PC-9 (cell line): ENCODE results near the gene USP35.
"Not testable (repeated sequence)": the region's sequence is repeated elsewhere in the genome, so short reads cannot be mapped to it uniquely, and the experiment has no call there.

ENCODE experiments used
- CTCF ChIP-seq: fragments of 200-600 bp; sonication (generic); conservative IDR thresholded peaks from 2 replicates; pipeline ENCODE4 v1.6.1; 2017; ENCODE audit warnings: mixed run types, antibody characterized with exemption, mild to moderate bottlenecking, moderate library complexity
- EZH2 ChIP-seq: fragments of 200-600 bp; sonication (generic); IDR thresholded peaks from 2 replicates; pipeline ENCODE4 v1.8.0; 2017; ENCODE audit warnings: antibody characterized with exemption, low read depth

GRCh38 chr11:78175862-78176261, 12.9 kb upstream of the USP35 start:
- not testable (repeated sequence) for TF ChIP-seq CTCF, EZH2
